Gastrocnemius medialis (tissue), 4 donors: ENCODE data around the gene PSMD1. TPM values are rescaled to one million over a fixed set of nuclear protein-coding genes. Genes with fewer than 3 reads are reported as not detected.

ENCODE experiments used
- ATAC-seq, 2 donors: fragments of 150-250 bp; one replicate each; pipeline ENCODE4 v1.9.1; 2016
- DNase-seq, 2 donors: peaks; one replicate each; pipeline ENCODE4 v3.0.0-alpha.2; 2019
- H3K27ac ChIP-seq, 4 donors: fragments of 200-600 bp; sonication (generic); 1 replicate in 1 of 4; 2 replicates in 3 of 4; pipeline ENCODE4 v1.5.1; 2016 to 2018; ENCODE audit warnings: mild to moderate bottlenecking in 2 of 4, moderate library complexity in 1 of 4
- H3K27me3 ChIP-seq, 3 donors: fragments of 200-600 bp; sonication (generic) in 2 of 3; 1 replicate in 1 of 3; 2 replicates in 2 of 3; pipeline versions ENCODE4 v1.5.1 to v1.6.0; 2016 to 2019; ENCODE audit warnings: mild to moderate bottlenecking in 1 of 3, moderate library complexity in 1 of 3
- H3K36me3 ChIP-seq, 2 donors: fragments of 200-600 bp; sonication (generic) in 1 of 2; one replicate each; pipeline ENCODE4 v1.5.1; 2017 to 2018
- H3K4me1 ChIP-seq, 2 donors: fragments of 200-600 bp; sonication (generic) in 1 of 2; one replicate each; pipeline ENCODE4 v1.5.1; 2016 to 2017; ENCODE audit warnings: mild to moderate bottlenecking in 2 of 2
- H3K4me3 ChIP-seq, 4 donors: fragments of 200-600 bp; sonication (generic) in 3 of 4; 1 replicate in 1 of 4; 2 replicates in 3 of 4; pipeline ENCODE4 v1.5.1; 2016 to 2019; ENCODE audit warnings: mild to moderate bottlenecking in 2 of 4
- H3K9me3 ChIP-seq, 3 donors: fragments of 200-600 bp; sonication (generic) in 2 of 3; 1 replicate in 1 of 3; 2 replicates in 2 of 3; pipeline ENCODE4 v1.5.1; 2016 to 2019
- CTCF ChIP-seq, 5 experiments: fragments of 450-650 bp in 3 of 5; fragments of 200-600 bp in 2 of 5; sonication (generic) in 2 of 5; IDR thresholded peaks in 4 of 5; conservative IDR thresholded peaks in 1 of 5; 1 replicate in 4 of 5; 2 replicates in 1 of 5; pipeline ENCODE4 v1.5.1; 2016 to 2019; ENCODE audit warnings: antibody characterized with exemption in 5 of 5, mild to moderate bottlenecking in 3 of 5, moderate library complexity in 3 of 5
- POLR2A ChIP-seq, 2 donors: fragments of 450-650 bp; IDR thresholded peaks; one replicate each; pipeline ENCODE4 v1.6.1; 2017; ENCODE audit warnings: antibody characterized with exemption in 2 of 2, mild to moderate bottlenecking in 2 of 2, moderate library complexity in 2 of 2
- in situ Hi-C, 4 donors: fragments of 200-750 bp; cut with MboI; loops; one replicate each; pipeline versions ENCODE4 v1.15.0 to v1.8.0; 2017; ENCODE audit warnings: low sequenced_read_pairs in 4 of 4
- intact Hi-C: fragments of 100-400 bp; cut with DNase I; formaldehyde crosslinking; loops from one replicate; pipeline ENCODE4 v1.15.1; 2023; ENCODE audit warnings: low total_unique reads
- total RNA-seq, 4 donors: library from RNA; depleted of rRNA; stranded (reverse); fragments of >200 nt; gene quantifications; one replicate each; pipeline versions ENCODE4 v1.1.0 to v1.2.3, GENCODE V29; 2016

Gene PSMD1
- total RNA-seq, 4 donors from 2014 or later: 169 to 189 (median 182) TPM

DNA sequence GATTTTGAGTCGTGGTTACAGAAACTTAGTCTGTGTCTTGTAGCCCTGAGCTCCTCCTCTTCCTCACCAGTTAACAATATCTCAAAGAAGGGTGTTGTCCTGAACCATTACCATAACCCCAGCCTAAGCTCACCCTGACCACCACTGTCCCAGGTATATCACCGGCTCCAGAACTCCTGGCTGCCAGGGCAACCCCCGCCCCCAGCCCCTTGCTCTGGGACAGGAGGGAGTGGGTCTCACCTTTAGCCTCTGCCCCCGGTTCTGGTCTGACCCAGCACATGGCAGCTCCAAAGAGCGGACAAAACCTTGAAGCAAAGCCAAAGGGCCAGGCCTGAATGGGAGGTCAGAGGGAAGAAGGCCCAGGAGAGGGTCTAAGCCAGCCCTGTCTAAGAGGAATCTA, 5.6 kb upstream of the PSMD1 start:
- Histone ChIP-seq H3K27me3 (no peaks in the 10 kb centered on the region), H3K9me3 (no peaks in the 10 kb centered on the region), H3K36me3 (no peaks in the 10 kb centered on the region), H3K4me3 (no peak overlapping the region), H3K4me1 (peaks cover 4 to 10% of the 10 kb centered on the region in 2 donors), H3K27ac (no peak overlapping the region)
- in situ Hi-C loops: loop anchor here in 1 of 4 donors (25.0 kb wide), 1 partner anchor 1239 kb away; no protein-coding TSS in a partner anchor
- intact Hi-C loops: no loop called here
- no peak for DNase-seq
- ATAC-seq: no peak
- TF ChIP-seq CTCF (IDR thresholded peaks at IDR 0.05 in 4 of 5, conservative IDR thresholded peaks at IDR 0.05 in 1 of 5) (no peak), POLR2A (IDR thresholded peaks at IDR 0.05) (no peak)

DNA sequence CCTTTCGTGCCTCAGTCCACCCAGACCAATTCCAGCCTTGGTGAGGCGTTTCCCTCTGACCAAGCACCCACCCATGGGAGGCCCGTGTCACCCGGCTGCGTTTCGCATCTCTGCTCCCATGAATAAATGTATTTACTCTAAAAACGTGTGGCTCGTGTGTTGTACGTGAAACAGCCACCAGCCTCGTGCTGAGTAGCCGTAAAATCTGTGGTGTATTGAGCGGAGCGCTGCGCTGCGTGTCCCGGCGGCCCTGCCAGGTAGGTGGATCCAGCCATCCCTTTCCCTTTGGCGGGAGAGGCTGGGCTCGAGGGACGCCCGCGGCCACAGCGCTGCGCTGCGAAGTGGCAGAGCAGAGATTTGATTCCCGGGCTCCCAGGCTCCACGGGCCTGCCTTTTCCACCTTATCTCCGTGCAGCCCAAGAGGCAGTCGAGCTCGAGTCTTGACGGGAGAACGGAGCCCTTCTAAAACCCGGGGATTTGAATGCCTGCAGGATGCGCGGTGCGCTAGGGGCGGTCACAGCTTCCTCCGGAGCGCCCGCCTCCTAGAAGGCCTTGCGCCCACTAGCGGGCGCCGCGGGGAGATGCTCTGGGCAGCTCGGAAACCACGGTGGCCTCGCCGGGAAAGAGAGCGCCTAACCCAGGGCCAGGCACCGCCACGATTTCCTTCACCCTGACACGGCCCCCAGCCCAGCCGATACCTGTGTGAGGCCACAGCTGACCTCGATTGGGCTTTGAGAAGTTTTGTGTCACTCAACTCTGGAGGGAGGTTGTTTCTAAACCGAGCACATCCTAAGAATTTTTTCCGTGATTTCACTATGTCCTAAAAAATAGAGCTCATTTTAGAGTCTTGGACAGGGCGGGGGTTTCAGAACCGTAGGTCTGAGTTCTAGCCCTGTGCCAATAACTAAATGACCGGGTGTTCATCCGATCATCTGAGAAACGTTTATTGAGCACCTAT, 3.9 kb upstream of the PSMD1 start:
- DNase-seq (peak; percentile 13 to 47), ATAC-seq (peak in 1 of 2 donors; percentile 34)
- Histone ChIP-seq H3K4me3 (peak overlapping the region; percentile 62 to 92 (median 70)), H3K27ac (peak overlapping the region in 1 of 4 donors; percentile 46), H3K36me3 (no peaks in the 10 kb centered on the region), H3K9me3 (no peaks in the 10 kb centered on the region), H3K4me1 (peaks cover 6 to 15% of the 10 kb centered on the region in 2 donors), H3K27me3 (no peaks in the 10 kb centered on the region)
- TF ChIP-seq CTCF (IDR thresholded peaks at IDR 0.05 in 4 of 5, conservative IDR thresholded peaks at IDR 0.05 in 1 of 5) (peak; percentile 52 to 96 (median 76)), POLR2A (IDR thresholded peaks at IDR 0.05) (no peak)
- in situ Hi-C loops: loop anchor here in 1 of 4 donors (25.0 kb wide), 1 partner anchor 1240 kb away; no protein-coding TSS in a partner anchor
- intact Hi-C loops: no loop called here

DNA sequence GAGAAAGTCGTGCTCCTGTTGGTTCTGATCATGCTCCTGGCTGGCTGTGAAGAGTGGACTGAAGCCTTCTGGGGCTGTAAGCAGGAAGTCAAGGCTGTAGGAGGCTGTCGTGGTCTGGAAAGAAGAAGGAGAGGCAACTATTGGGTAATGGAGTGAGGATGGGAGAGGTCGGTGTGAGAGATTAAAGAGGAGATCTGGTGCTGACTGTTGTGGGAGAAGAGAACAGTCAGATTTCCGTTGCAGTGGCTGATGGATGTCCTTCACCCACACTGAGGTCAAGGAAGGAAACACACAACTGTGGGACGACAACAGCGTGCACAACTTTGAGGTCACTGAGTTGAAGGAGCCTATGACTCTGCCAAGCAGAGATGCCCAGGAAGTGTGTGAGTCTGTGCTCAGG, 2.8 kb upstream of the PSMD1 start:
- no peaks in the 10 kb centered on the region for H3K9me3 ChIP-seq
- DNase-seq (no peak), ATAC-seq (no peak)
- TF ChIP-seq POLR2A (IDR thresholded peaks at IDR 0.05) (no peak), CTCF (IDR thresholded peaks at IDR 0.05 in 4 of 5, conservative IDR thresholded peaks at IDR 0.05 in 1 of 5) (no peak)
- no peak overlapping the region for H3K4me3 ChIP-seq
- in situ Hi-C loops (loop anchor here in 1 of 4 donors (25.0 kb wide), 1 partner anchor 1242 kb away; no protein-coding TSS in a partner anchor), intact Hi-C loops (no loop called here)
- H3K27me3 ChIP-seq: no peaks in the 10 kb centered on the region
- H3K36me3 ChIP-seq: no peaks in the 10 kb centered on the region
- peaks cover 17 to 25% of the 10 kb centered on the region in 2 donors for H3K4me1 ChIP-seq
- H3K27ac ChIP-seq: no peak overlapping the region

GRCh38 chr2:231057590-231057989, 923 bp downstream of the PSMD1 start:
- no peaks in the 10 kb centered on the region for H3K9me3 ChIP-seq
- in situ Hi-C loops: loop anchor here in 1 of 4 donors (25.0 kb wide), 1 partner anchor 1245 kb away; no protein-coding TSS in a partner anchor
- peak overlapping the region; percentile 93 to 96 (median 94) for H3K27ac ChIP-seq
- peaks cover 37 to 49% of the 10 kb centered on the region in 2 donors for H3K4me1 ChIP-seq
- DNase-seq (no peak), ATAC-seq (peak; percentile 35 to 71)
- H3K4me3 ChIP-seq: peak overlapping the region; percentile 94 to 98 (median 96)
- TF ChIP-seq POLR2A (IDR thresholded peaks at IDR 0.05) (no peak), CTCF (IDR thresholded peaks at IDR 0.05 in 4 of 5, conservative IDR thresholded peaks at IDR 0.05 in 1 of 5) (no peak)
- intact Hi-C loops: loop anchor here (5.0 kb wide), 3 partner anchors 235 to 1135 kb away; partner anchors contain the start of genes FBXO36, NCL and TRIP12
- peaks cover 0 to 12% of the 10 kb centered on the region in 2 donors for H3K36me3 ChIP-seq
- H3K27me3 ChIP-seq: no peaks in the 10 kb centered on the region
